Measurements from ENCODE around the gene NIPAL1.
A peak's percentile ranks its signal among the peaks of the same experiment; 100 is the strongest.
"Not testable (repeated sequence)": the region's sequence is repeated elsewhere in the genome, so short reads cannot be mapped to it uniquely, and the experiment has no call there.

The NIPAL1 gene

GRCh38 chr4:47996021-47996420, 20.6 kb upstream of the NIPAL1 start:
- in situ Hi-C loops (cut with MboI; ENCODE audit: low sequenced_read_pairs, unreplicated experiment), result no loop called here
- TF ChIP-seq CTCF (IDR thresholded peaks at IDR 0.05; ENCODE audit: borderline replicate concordance, control extremely low read depth, extremely low read depth, insufficient read depth, missing control alignments), result no peak
- DNase-seq (ENCODE audit: low spot score), result no peak

- DNase-seq (ENCODE audit: low spot score), result no peak
- no peak for TF ChIP-seq CTCF (IDR thresholded peaks at IDR 0.05; ENCODE audit: borderline replicate concordance, control extremely low read depth, extremely low read depth, insufficient read depth, missing control alignments)
- in situ Hi-C loops (cut with MboI; ENCODE audit: low sequenced_read_pairs, unreplicated experiment), result no loop called here
These were observed 14.3 kb upstream of the NIPAL1 start for GRCh38 chr4:48002267-48002666.

- in situ Hi-C loops (cut with MboI; ENCODE audit: low sequenced_read_pairs, unreplicated experiment); DNase-seq (ENCODE audit: low spot score): not testable (repeated sequence)
- TF ChIP-seq CTCF (IDR thresholded peaks at IDR 0.05; ENCODE audit: borderline replicate concordance, control extremely low read depth, extremely low read depth, insufficient read depth, missing control alignments), result peak; percentile 55
These were observed 13.0 kb upstream of the NIPAL1 start for GRCh38 chr4:48003568-48003967.

- no peak for DNase-seq (ENCODE audit: low spot score)
- in situ Hi-C loops (cut with MboI; ENCODE audit: low sequenced_read_pairs, unreplicated experiment), result no loop called here
- no peak for TF ChIP-seq CTCF (IDR thresholded peaks at IDR 0.05; ENCODE audit: borderline replicate concordance, control extremely low read depth, extremely low read depth, insufficient read depth, missing control alignments)
These were observed 10.8 kb upstream of the NIPAL1 start for GRCh38 chr4:48005781-48006180.

GRCh38 chr4:48008021-48008596, 8.5 kb upstream of the NIPAL1 start:
- no peak for TF ChIP-seq CTCF (IDR thresholded peaks at IDR 0.05; ENCODE audit: borderline replicate concordance, control extremely low read depth, extremely low read depth, insufficient read depth, missing control alignments)
- no peak for DNase-seq (ENCODE audit: low spot score)
- in situ Hi-C loops (cut with MboI; ENCODE audit: low sequenced_read_pairs, unreplicated experiment), result no loop called here

GRCh38 chr4:48010906-48011305, 5.7 kb upstream of the NIPAL1 start:
- DNase-seq (ENCODE audit: low spot score); in situ Hi-C loops (cut with MboI; ENCODE audit: low sequenced_read_pairs, unreplicated experiment): not testable (repeated sequence)

- DNase-seq (ENCODE audit: low spot score), result no peak
- in situ Hi-C loops (cut with MboI; ENCODE audit: low sequenced_read_pairs, unreplicated experiment), result no loop called here
These were observed 4.8 kb upstream of the NIPAL1 start for GRCh38 chr4:48011722-48012121.

More at GRCh38 chr4:48011722-48012121, 4.8 kb upstream of the NIPAL1 start:
- no peak for TF ChIP-seq CTCF (IDR thresholded peaks at IDR 0.05; ENCODE audit: borderline replicate concordance, control extremely low read depth, extremely low read depth, insufficient read depth, missing control alignments)
